Measurements from ENCODE around the gene KIF21A.
"Not testable (repeated sequence)": the region's sequence is repeated elsewhere in the genome, so short reads cannot be mapped to it uniquely, and the experiment has no call there.

The KIF21A gene

GRCh38 chr12:39443081-39443928 lies at the start of gene KIF21A:
KIF21A (minus strand) TSS chr12:39443120; CDS start chr12:39442970, 150 bp downstream.
- DNase-seq, result no peak

DNA sequence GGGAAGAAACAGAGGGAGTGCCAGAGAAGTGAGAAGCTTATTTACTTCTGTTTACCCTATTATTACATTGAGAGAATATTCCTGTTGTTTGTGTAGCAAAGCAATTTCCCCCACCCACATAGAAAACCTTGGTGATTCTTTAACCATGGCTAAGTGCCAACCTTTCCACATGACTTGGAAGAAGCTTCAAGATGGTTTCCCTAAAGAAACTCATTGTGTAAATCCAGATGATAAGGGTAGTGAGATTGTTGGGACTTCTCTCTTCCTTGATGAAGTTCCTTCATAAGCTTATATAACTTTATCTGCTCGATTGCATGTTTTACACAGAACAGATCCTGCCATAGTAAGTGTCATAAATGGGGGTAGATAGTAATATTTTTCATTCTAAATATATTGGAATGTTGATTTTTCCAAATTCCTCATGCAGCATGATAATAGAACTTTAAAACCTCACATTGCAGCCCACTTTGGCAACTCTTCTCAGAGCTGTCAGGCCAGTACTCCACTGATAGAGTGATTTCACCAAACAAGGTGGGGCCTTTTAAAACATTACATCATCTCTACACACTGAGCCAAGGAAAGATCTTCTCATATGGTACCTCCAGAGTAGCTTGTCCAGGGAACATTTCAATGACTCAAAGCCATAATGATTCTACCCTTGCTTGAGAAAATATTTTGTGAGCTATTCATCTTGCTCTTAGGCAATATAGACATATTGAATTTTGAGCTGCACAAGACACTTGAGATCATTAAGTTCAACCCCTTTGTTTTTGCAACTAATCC lies 47.8 kb upstream of the KIF21A start:
- DNase-seq, result no peak

- DNase-seq, result no peak
Observed at GRCh38 chr12:39483597-39483996, 40.7 kb upstream of the KIF21A start.

DNA sequence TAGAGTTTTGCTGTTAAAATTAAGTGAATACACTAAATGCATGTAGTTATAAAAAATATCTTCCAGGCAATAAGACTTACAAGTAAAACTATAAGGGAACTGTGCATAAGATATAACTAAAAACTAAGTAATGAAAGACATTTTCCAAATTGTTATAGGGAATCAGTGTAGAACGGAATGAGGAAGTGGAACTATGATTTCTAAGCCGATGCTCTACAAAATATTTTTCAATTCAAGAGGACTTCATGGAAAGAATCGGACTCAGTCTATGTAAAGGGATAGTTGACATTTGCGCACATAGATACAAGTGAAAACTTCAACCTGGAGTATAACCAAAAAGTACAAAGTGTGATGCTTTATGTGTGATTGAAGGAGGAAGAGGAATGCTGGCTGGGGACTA lies 40.1 kb upstream of the KIF21A start:
- DNase-seq, result no peak

DNA sequence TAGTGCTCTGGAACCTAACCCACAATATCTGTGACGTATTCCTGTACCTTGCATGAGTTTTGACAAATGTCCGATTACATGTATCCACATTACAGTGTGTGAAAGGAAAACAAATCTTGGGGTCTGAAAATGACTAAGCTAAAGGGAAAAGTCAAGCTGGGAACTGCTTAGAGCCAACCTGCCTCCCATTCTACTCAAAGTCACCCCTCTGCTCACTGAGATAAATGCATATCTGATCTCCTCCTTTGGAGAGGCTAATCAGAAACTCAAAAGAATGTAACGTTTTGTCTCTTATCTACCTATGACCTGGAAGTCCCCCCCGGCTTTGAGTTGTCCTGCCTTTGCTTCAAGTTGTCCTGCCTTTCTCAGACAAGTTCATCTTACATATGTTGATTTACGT lies 34.0 kb upstream of the KIF21A start:
- DNase-seq, result no peak

DNA sequence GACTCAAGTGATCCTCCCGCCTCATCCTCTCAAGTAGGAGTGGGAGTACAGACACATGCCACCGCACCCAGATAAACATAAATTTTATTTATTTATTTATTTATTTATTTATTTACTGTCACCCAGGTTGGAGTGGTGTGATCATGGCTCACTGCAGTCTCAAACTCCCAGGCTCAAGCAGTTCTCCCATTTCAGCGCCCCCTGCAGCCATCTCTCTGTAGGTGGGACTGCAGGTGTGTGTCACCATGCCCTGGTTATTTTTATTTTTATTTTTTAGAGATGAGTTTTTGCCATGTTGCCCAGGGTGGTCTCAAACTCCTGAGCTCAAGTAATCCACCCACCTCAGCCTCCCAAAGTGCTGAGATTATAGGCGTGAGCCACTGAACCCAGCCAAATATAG lies 33.2 kb upstream of the KIF21A start:
- no peak for DNase-seq

- not testable (repeated sequence) for DNase-seq
Observed at GRCh38 chr12:39475136-39475535, 32.2 kb upstream of the KIF21A start.

DNA sequence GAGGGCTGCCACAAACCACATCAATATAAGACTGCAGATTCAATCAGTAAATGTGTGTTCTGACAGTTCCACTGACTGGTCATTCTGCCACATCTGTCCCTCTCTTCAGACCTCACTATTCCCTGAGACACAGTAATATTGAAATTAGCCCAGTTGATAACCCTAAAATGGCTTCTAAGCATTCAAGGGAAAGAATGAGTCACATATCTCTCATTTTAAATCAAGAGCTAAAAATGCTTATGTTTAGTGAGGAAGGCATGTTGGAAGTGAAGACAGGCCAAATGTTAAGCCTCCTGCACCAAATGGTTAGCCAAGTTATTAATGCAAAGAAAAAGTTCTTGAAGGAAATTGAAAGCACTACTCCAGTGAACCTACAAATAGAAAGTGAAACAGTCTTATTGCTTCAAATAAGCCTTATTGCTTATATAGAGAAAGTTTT lies 24.5 kb upstream of the KIF21A start:
- no peak for DNase-seq

- no peak for DNase-seq
Observed at GRCh38 chr12:39464976-39465695, 22.2 kb upstream of the KIF21A start.

DNA sequence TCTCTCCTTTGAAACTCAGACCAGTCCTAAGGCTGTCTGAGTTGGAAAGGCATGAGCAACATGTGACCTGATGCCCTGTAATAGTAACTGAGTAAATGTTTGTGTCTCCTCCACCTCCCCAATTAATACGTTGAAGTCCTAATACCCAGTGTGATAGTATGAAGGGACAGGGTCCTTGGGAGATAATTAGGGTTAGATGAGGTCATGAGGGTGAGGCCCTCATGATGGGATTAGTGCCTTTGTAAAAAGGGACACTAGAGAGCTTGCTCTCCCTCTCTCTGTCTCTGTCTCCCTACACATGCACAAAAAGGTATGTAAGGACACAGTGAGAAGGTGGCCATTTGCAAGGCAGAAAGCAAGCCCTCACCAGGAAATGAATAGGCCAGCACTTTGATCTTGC lies 18.1 kb upstream of the KIF21A start:
- DNase-seq, result no peak

GRCh38 chr12:39459027-39459434 lies 16.1 kb upstream of the KIF21A start:
- DNase-seq, result no peak

DNA sequence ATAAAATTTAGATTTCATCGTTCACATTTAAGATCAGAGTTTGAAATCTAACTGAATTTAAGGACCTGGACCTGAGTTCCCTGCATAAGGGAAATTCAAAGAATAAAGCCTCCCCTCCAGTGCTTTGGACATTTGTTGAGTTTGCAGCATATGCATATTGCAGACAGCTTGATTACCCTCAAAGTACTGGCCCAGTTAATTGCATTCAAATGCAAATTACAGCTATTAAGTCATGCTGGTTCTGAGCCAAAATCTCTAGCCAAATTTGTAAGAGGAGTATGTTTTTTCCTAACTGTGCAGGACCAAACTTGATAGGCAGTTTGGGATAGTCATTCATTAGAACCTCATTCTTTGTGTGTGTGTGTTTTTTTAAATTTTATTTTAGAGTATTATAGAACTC lies 9.1 kb upstream of the KIF21A start:
- DNase-seq, result no peak

GRCh38 chr12:39448038-39448437 lies 5.1 kb upstream of the KIF21A start:
- DNase-seq, result no peak

DNA sequence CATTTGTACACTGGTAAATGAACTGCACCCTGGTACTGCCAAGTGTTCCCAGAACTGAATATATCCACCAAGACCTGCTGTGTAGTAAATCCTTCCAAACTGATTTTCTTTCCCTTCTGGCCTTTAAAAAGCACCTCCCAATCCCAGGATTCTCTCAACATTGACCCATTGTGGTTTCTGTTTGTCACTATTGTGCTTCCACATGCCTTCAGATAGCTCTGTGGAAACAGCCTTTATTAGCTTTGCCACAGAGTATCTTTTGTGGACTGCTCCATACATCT lies 949 bp upstream of the KIF21A start:
- no peak for DNase-seq

DNA sequence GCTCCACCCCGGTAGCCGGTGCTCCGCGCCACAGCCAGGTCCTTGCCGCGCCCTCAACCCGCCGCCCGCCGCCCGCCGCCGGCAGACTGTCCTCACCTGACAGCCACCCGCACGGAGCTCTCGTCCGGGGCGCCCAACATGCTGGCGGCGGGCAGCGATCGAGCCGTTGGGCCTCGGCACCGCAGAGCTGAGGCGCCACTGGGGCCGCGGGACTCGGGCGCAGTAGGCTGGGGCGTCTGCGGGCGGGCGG lies 164 bp downstream of the KIF21A start:
- DNase-seq, result no peak

DNA sequence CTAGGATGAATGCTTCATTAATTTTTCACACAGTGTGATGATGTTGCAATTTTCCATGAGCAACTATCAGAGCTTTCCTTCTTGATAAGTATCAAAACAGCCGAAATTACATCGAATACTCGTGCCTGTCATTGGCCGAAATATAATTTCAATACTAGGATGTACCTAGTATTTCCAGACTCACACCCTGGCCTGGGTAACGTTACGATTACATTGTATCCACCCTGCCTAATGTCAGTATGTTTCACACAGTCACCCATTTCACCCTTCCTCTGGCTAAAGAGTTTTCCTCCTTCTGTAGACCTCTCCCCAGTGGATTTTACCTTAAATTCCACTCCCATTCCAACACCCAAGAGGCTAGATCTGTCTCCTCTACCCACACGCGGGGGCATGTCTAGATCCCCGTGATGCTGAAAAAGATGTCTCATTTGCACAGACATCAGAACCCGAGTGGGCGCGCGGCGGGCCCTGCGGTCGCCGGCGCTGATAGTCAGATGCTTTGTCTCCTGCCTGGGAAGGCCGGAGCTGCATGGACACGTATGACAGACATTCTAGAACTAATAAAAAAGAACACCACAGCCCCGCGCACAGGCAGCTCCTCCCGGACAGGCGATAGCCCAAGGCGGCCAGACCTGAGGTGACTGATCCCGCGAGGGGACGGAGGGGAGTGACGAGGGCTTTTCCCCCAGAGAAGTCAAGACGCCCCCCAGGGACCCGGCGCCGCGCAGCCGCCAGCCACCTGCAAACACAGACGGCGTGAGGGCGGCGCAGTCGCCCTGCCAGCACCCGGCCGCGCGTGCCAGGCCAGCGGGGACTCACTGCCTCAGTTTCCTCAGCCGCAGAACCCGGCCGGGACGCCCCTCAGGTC lies 723 bp downstream of the KIF21A start:
- DNase-seq, result no peak

DNA sequence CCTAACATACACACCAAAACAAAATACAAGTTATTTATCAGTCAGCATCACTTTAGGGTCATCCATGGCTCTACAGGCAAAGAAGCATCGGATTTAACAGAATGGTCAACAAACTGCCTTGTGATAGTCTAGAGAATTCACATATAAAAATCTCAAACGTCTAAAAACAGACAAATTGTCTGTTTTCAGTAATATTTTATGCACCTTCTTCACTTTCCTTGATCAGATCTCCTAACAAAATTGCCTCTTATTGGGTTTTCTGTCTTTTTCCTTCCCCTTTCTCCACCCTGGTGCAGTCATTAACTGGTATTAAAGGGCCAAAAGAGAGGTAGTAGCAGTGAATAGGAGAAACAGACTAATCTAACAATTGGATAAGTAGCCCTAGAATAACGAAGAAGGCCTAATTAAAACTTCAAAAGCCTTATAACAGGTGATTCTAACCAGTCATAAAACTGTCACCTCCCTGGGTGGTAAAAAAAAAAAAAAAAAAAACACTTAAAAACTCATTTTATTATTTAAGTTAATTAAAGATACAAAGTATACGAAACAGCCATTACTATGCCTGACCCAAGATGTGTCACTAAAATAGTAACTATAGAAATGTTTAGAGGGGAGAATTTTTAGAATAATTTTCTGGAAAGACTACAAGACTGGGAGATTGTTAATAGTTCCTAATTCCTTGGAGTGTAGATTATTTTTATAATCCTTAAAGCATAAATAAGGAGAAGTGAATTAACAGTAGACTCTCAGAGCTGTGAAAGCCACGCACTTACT lies 1.5 kb downstream of the KIF21A start:
- DNase-seq, result no peak

- DNase-seq, result no peak
Observed at GRCh38 chr12:39440781-39441180, 2.1 kb downstream of the KIF21A start.

DNA sequence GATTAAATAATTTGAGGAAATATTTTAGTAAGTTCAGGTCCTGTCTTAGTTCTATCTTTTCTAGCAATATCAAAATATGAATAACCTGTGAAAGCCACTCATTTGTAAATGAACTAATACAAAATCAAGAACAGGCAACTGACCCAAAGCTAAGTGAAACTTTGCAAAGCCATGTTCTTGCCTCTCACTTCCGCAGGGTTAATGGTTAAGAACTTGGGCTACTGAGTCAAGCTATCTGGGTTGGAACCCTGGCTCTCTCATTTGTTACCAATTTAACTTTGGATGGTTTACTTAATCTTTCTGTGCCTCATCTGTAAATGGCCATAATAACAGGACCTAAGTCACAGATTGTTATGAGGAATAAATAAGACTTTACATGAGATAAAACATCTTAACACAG lies 2.8 kb downstream of the KIF21A start:
- no peak for DNase-seq

GRCh38 chr12:39435531-39435930 lies 7.4 kb downstream of the KIF21A start:
- DNase-seq, result no peak

- DNase-seq, result no peak
Observed at GRCh38 chr12:39431797-39432196, 11.1 kb downstream of the KIF21A start.
